Keratinocyte (primary cell): ENCODE measurements around the gene STX16. TPM values are rescaled to one million over a fixed set of nuclear protein-coding genes. Genes with fewer than 3 reads are reported as not detected.

Experiments used
- DNase-seq: peaks from one replicate; pipeline ENCODE4 v3.0.0-alpha.2; 2011; ENCODE audit warnings: low read depth, missing footprints, low spot score
- FAIRE-seq: peaks from 2 replicates; lab custom pipeline; 2011; peaks lifted over from hg19 to GRCh38; lab: Jason Lieb, UNC
- H2AFZ ChIP-seq: 2 replicates; pipeline ENCODE4 v1.6.0; 2012; ENCODE audit warnings: low read length, control low read depth, inconsistent platforms; ENCODE audit not compliant: control insufficient read depth
- H3K27ac ChIP-seq: 2 replicates; pipeline ENCODE4 v1.5.1; 2011; ENCODE audit warnings: low read length; ENCODE audit not compliant: control insufficient read depth, insufficient read depth
- H3K27me3 ChIP-seq: 3 replicates; pipeline ENCODE4 v1.6.0; 2011; ENCODE audit warnings: low read length; ENCODE audit not compliant: control insufficient read depth, insufficient read depth; ENCODE audit errors: extremely low read depth
- H3K36me3 ChIP-seq, 2 experiments: 2 replicates in 1 of 2; 3 replicates in 1 of 2; pipeline ENCODE4 v1.5.1; 2011; ENCODE audit warnings: low read length in 2 of 2, mild to moderate bottlenecking in 1 of 2; ENCODE audit not compliant: control insufficient read depth in 2 of 2, insufficient read depth in 2 of 2; ENCODE audit errors: extremely low read depth in 1 of 2
- H3K4me1 ChIP-seq: 3 replicates; pipeline ENCODE4 v1.5.1; 2011; ENCODE audit warnings: low read length; ENCODE audit not compliant: control insufficient read depth, insufficient read depth; ENCODE audit errors: extremely low read depth
- H3K4me2 ChIP-seq: 3 replicates; pipeline ENCODE4 v1.6.0; 2011; ENCODE audit warnings: low read depth, low read length; ENCODE audit not compliant: control insufficient read depth, insufficient read depth; ENCODE audit errors: extremely low read depth
- H3K4me3 ChIP-seq, 3 experiments: fragments of 200-600 bp in 1 of 3; sonication (generic) in 1 of 3; 2 replicates in 2 of 3; 3 replicates in 1 of 3; pipeline ENCODE4 v1.5.1; 2011 to 2016; ENCODE audit warnings: low read length in 3 of 3, mild to moderate bottlenecking in 3 of 3, control low read depth in 2 of 3, inconsistent platforms in 1 of 3, low read depth in 1 of 3, mixed read lengths in 1 of 3, mixed run types in 1 of 3, moderate library complexity in 1 of 3; ENCODE audit not compliant: control insufficient read depth in 2 of 3, insufficient read depth in 2 of 3; ENCODE audit errors: extremely low read depth in 1 of 3
- H3K79me2 ChIP-seq: 2 replicates; pipeline ENCODE4 v1.6.0; 2012; ENCODE audit warnings: low read length; ENCODE audit not compliant: control insufficient read depth, insufficient read depth
- H3K9ac ChIP-seq: 3 replicates; pipeline ENCODE4 v1.6.0; 2011; ENCODE audit warnings: low read length; ENCODE audit not compliant: control insufficient read depth, insufficient read depth; ENCODE audit errors: extremely low read depth
- H3K9me1 ChIP-seq: 3 replicates; pipeline ENCODE4 v1.6.0; 2011; ENCODE audit warnings: low read length; ENCODE audit not compliant: control insufficient read depth, insufficient read depth; ENCODE audit errors: extremely low read depth
- H3K9me3 ChIP-seq: 2 replicates; pipeline ENCODE4 v1.5.1; 2012; ENCODE audit warnings: low read depth, low read length; ENCODE audit not compliant: control insufficient read depth
- H4K20me1 ChIP-seq: 3 replicates; pipeline ENCODE4 v1.6.0; 2011; ENCODE audit warnings: low read length; ENCODE audit not compliant: control insufficient read depth, insufficient read depth; ENCODE audit errors: extremely low read depth
- EZH2 ChIP-seq: IDR thresholded peaks from one replicate; pipeline ENCODE4 v1.6.1; 2012; ENCODE audit warnings: inconsistent platforms, mild to moderate bottlenecking, low read length, moderate library complexity
- dilution Hi-C: fragments of 300-500 bp; cut with MboI; formaldehyde crosslinking; loops from one replicate; pipeline ENCODE4 v1.7.0; 2020; ENCODE audit warnings: low sequenced_read_pairs; ENCODE audit not compliant: extremely low pct_ligation_motif_present
- polyA plus RNA-seq, 5 experiments: library from polyadenylated mRNA; depleted of rRNA in 3 of 5; stranded (reverse) in 3 of 5; stranded (forward) in 1 of 5; unstranded in 1 of 5; fragments of >200 nt; gene quantifications; 1 replicate in 1 of 5; 2 replicates in 3 of 5; 3 replicates in 1 of 5; pipeline versions ENCODE4 v1.2.1 to v1.2.3, GENCODE V29; 2011 to 2012; ENCODE audit warnings: missing spikeins in 2 of 5, low read depth in 1 of 5, low replicate concordance in 1 of 5
- TF ChIP-seq, protein P1 (sequence below), 3 experiments: IDR thresholded peaks in 1 of 3; conservative IDR thresholded peaks in 1 of 3; optimal IDR thresholded peaks in 1 of 3; 2 replicates in 2 of 3; 3 replicates in 1 of 3; pipeline versions ENCODE3 to v1.5.1; 2011; ENCODE audit warnings: low read length in 3 of 3, mild to moderate bottlenecking in 3 of 3, moderate library complexity in 2 of 3, control low read depth in 1 of 3, inconsistent platforms in 1 of 3; ENCODE audit not compliant: insufficient read depth in 2 of 3; ENCODE audit errors: extremely low read depth in 1 of 3

STX16 gene
- polyA plus RNA-seq, 1 donor (not counting 4 experiments of a cell fraction or from before 2014, with no cell fraction given) = 69.7 TPM

DNA sequence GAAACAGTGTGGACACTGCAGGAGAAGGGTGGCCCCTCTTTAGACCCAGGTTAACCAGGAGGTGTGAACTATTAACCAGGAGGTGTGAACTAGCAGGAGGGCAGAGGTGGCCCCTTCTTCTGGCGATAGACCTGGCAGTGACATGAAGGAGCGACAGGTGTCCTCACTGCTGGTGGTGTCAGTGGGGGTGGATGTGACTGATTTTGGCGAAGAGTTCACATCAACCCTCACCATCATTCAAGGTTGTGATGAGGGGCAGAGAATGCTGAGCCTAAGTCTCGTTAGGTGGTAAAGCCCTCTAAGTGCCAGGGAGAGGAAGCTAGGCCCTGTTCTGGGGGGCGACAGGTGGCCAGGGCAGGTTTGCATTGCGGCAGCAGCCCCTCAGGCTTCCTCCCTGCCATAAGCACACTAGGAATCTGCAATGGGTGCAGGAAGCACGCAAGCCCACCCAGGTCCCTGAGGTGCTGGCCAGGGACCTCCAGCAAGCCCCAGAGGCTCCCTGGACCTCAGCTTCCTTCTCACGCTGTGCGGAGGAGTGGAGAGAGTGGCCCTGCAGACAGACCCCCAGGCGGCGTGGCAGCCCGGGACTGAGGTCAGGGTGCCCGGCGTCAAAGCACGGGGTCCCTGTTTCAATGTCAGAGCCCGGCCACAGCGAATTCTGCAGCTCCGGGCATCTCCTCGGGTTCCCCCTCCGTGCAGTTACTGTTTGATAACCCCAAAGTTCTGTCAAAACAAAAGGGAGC lies 55.2 kb downstream of the STX16 start:
- Histone ChIP-seq H3K79me2 (no peaks in the 10 kb centered on the region), H3K36me3 (peaks cover 4 to 16% of the 10 kb centered on the region in 2 experiments), H3K27me3 (no peaks in the 10 kb centered on the region), H3K4me1 (no peaks in the 10 kb centered on the region), H3K9me1 (no peaks in the 10 kb centered on the region), H3K4me2 (no peak overlapping the region), H3K9ac (no peak overlapping the region), H3K27ac (no peak overlapping the region), H3K4me3 (no peak overlapping the region), H3K9me3 (no peaks in the 10 kb centered on the region), H4K20me1 (no peaks in the 10 kb centered on the region), H2AFZ (no peak overlapping the region)
- dilution Hi-C loops = no loop called here
- TF ChIP-seq, protein P1, sequence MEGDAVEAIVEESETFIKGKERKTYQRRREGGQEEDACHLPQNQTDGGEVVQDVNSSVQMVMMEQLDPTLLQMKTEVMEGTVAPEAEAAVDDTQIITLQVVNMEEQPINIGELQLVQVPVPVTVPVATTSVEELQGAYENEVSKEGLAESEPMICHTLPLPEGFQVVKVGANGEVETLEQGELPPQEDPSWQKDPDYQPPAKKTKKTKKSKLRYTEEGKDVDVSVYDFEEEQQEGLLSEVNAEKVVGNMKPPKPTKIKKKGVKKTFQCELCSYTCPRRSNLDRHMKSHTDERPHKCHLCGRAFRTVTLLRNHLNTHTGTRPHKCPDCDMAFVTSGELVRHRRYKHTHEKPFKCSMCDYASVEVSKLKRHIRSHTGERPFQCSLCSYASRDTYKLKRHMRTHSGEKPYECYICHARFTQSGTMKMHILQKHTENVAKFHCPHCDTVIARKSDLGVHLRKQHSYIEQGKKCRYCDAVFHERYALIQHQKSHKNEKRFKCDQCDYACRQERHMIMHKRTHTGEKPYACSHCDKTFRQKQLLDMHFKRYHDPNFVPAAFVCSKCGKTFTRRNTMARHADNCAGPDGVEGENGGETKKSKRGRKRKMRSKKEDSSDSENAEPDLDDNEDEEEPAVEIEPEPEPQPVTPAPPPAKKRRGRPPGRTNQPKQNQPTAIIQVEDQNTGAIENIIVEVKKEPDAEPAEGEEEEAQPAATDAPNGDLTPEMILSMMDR (optimal IDR thresholded peaks at IDR 0.05 in 1 of 3, IDR thresholded peaks at IDR 0.05 in 1 of 3, conservative IDR thresholded peaks at IDR 0.05 in 1 of 3; ENCODE audit: extremely low read depth in 1 of 3, insufficient read depth in 2 of 3, low read length in 3 of 3) = no peak
- no peak for TF ChIP-seq EZH2
- no peak for FAIRE-seq
- DNase-seq = no peak

DNA sequence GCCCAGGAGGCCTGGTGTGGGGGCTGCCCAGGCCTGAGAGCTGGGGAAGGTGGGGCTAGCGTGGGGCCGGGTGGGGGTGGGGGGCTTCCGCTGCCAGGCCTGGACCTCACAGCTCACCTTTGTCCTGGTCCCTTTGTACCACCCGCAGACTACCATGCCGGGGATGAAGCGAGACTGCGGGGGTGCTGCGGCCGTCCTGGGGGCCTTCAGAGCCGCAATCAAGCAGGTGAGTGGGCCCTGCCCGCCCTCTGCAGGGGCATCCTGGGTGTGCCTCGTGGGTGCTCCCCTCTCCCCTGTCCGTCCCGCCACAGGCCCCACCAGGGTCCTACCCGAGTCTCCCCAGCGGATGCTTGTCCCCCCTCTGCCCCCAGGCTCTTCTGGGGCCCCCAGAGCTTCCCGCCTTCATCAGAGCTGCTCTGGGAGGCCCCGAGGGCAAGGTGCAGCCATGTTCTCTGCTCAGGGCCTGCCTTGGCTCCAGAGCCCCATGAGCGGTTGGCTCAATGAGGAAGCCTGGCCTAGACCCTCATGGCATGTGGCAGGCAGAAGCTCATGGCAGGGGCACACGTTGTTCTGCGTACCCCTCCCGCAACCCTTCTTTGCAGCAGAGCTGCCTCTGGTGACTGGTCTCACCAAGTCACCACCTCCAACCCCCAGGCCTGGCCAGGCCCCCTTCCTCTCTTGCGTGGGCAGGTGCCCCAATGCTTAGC lies 56.0 kb downstream of the STX16 start:
- no peak overlapping the region for H3K9ac ChIP-seq
- no peak for DNase-seq
- no peak overlapping the region for H3K27ac ChIP-seq
- no peaks in the 10 kb centered on the region for H3K9me3 ChIP-seq
- no peaks in the 10 kb centered on the region for H3K79me2 ChIP-seq
- no peak overlapping the region for H3K4me2 ChIP-seq
- H3K27me3 ChIP-seq = no peaks in the 10 kb centered on the region
- no peaks in the 10 kb centered on the region for H3K4me1 ChIP-seq
- H3K9me1 ChIP-seq = no peaks in the 10 kb centered on the region
- no peak overlapping the region for H2AFZ ChIP-seq
- peaks cover 4 to 9% of the 10 kb centered on the region in 2 experiments for H3K36me3 ChIP-seq
- no peaks in the 10 kb centered on the region for H4K20me1 ChIP-seq
- TF ChIP-seq, protein P1 (optimal IDR thresholded peaks at IDR 0.05 in 1 of 3, IDR thresholded peaks at IDR 0.05 in 1 of 3, conservative IDR thresholded peaks at IDR 0.05 in 1 of 3; ENCODE audit: extremely low read depth in 1 of 3, insufficient read depth in 2 of 3, low read length in 3 of 3) = no peak
- TF ChIP-seq EZH2 = no peak
- FAIRE-seq = no peak
- dilution Hi-C loops = no loop called here
- no peak overlapping the region for H3K4me3 ChIP-seq
